NCI-H748 (cell line): ENCODE results near the gene CDH5.
A peak's percentile ranks its signal among the peaks of the same experiment; 100 is the strongest.

ENCODE experiments used
- DNase-seq: peaks from one replicate; lab custom pipeline; 2025; ENCODE audit not compliant: unreplicated experiment; lab: John Stamatoyannopoulos, UW

Gene CDH5

DNA sequence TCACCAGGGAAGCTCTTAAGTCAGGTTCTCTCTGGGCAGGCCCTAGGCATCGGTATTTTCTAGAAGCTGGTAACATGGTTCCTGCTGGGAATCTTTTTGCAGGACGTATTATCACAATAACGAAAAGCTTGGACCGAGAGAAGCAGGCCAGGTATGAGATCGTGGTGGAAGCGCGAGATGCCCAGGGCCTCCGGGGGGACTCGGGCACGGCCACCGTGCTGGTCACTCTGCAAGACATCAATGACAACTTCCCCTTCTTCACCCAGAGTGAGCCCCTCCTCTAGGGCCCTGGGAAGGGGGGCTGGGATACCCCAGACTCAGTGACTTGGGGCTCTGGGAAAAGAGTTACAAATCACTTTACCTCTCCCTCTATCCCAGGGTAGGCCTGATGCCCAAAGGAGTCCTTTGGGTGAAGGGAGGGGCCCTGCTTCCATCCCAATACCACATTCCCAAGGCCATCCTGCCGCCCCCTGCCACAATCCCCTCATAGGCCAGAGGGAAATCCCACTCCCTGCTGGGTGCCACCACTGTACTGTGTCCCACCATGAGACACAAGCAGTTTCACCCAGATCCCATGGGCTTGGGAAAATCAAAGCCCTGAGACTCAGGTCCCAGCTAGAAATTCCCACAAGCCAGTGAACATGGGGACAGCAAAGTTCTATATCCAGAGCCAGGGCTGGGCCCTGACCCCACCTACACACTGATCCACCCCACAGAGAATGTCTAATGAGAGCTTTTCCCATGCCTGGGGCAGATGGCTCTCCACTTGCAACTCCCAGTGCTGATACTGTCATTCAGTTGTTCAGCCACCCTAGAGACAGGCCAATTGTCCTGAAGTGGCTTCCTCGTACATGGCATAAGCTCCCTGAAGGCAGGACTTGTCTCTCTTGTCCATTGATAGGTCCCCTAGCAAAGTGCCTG is 23.0 kb downstream of the CDH5 start:
- DNase-seq = no peak

DNA sequence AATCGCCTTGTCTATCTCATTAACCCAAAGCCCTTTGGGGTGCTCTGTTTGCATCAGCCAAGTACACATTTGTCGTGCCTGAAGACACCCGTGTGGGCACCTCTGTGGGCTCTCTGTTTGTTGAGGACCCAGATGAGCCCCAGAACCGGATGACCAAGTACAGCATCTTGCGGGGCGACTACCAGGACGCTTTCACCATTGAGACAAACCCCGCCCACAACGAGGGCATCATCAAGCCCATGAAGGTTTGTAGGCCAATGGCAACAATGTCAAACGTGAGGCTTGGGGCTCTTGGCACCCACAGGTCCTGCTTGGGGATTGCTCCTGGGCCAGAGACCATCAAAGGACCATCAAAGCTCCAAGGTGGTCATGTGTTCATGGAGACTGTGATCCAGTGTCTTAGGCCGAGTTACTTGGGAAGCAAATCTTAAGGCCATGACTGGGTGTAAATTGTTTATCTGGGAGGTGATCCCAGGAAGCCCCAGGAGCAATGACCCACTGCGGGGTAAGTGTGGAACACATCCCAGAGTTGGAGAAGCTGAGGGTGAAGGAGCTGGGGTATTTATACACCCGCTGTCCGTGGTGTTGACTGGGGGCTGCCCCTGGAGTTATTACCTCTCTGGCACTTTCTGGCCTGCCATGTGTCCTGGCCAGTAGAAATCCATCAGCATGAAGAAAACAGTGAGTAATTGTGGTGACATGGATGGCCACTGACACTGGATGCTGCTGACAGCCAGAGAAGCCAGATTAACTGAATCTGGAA is 24.0 kb downstream of the CDH5 start:
- DNase-seq = no peak

DNA sequence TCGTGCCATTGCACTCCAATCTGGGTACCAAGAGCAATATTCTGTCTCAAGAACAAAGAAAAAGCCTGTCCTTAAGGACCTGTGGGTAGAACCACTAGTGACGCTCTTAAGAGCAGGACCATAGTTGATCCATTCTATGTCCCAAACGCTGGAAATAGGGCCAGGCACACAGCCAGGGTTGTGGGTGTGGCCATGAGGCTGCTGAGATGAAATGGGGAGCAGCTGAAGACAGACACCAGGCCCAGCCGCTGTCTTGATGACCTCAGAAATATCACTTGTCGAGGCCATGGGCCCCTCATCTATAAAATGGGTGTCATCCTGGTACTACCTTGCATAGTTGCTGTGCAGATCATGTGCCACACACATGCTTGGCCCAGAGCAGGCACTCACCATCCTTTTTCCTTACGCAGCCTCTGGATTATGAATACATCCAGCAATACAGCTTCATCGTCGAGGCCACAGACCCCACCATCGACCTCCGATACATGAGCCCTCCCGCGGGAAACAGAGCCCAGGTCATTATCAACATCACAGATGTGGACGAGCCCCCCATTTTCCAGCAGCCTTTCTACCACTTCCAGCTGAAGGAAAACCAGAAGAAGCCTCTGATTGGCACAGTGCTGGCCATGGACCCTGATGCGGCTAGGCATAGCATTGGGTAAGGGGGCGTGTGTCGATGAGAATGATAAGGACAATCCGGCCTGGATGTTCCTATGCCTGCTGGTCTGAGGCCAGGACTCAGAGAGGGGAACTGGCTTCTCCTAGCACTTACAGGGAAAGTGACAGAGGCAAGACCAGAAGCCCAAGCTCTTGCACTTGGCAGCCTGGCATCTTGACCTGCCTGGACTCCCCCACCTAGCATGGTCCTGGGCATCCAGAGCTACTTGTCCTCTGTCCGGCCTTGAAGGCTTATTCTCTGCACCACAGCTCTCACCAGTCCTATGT is 25.5 kb downstream of the CDH5 start:
- no peak for DNase-seq

DNA sequence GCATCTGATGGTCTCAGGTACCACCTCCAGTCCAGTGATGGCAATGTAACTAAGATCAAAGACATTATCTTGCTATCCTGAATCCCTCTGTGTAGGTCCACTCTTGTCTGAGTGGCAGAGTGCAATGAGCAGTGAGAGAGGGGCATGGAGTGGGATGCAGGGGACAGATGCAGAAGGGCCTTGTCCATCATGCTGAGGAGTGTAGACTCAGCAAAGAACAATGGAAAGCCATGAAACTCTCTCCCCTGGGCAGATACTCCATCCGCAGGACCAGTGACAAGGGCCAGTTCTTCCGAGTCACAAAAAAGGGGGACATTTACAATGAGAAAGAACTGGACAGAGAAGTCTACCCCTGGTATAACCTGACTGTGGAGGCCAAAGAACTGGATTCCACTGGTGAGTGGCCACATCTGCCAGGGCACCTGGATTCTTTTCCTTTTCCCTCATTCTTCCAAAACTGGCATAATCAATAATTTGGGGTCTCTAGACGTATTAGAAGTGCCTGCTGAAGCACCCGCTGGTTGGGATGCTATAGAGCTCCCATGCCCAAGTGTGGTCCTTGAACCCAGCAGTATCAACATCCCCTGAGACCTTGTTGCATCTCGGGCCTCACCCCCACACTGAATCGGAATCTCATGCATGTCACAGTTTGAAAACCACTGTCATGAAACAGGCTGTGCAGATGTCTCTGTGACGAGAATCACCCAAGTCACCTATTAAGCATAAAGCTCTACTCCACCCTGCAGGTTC is 29.5 kb downstream of the CDH5 start:
- DNase-seq = no peak

DNA sequence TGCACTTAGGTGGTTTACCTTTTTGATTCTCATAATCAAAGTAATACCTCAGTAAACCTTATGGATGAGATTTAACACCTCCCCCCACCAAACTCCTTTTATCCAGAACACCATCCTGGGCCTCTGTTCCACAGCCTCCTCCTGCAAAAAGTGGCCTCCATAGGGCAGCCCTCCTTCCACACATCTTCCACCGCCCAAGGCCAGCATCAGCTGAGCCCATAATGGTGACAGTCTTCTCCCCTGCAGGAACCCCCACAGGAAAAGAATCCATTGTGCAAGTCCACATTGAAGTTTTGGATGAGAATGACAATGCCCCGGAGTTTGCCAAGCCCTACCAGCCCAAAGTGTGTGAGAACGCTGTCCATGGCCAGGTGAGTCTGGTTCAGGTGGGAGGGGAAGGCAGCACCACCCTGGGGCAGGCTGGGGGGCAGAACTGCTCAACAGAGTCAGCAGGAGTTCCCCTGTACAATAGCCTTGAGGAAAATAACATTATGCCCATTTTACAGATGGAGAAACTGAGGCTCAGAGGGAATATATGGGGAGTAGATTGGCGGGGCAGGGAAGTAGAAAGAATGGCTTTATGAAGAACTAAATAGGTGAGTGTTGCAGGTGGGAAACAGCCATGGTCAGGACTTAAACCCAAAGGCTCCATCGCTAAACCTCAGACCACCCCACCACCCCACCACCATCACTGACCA is 31.4 kb downstream of the CDH5 start:
- no peak for DNase-seq

DNA sequence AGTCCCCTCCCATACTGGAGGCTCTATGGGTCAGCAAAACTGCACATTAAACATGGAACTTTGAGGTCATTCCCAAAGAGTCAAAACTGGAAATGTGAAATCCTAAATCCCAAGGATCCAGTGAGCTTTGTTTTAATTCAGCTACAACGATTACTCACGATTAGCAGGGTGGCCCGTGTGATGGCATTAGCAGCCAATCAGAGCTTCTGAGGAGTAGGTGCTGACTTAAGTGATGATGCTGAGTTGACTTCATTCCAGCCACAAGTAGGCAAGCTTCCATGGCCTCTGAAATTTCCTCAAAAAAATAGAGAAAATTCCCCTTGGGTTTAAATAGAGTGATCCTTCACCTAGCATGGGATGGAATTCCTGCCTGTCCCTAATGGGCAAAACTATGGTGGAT is 32.5 kb downstream of the CDH5 start:
- DNase-seq = no peak

DNA sequence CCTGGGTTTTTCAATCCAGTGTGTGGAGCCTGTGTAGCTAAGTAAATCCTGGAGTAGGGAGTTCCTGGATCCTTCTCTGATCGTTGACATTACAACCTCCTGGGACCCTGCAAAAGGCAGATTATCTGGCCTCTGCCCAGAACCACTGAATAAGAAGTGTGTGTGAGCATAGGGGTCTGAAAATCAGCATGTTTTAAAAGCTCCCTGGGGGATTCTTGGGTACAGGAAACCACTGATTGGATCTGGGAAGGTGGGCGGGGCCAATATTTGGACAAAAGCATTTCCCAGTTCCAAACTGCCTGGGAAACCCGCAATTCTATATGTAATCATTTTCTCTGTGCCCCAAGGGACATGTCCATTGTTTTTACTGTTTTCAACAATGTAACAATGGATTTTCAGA is 33.4 kb downstream of the CDH5 start:
- no peak for DNase-seq

DNA sequence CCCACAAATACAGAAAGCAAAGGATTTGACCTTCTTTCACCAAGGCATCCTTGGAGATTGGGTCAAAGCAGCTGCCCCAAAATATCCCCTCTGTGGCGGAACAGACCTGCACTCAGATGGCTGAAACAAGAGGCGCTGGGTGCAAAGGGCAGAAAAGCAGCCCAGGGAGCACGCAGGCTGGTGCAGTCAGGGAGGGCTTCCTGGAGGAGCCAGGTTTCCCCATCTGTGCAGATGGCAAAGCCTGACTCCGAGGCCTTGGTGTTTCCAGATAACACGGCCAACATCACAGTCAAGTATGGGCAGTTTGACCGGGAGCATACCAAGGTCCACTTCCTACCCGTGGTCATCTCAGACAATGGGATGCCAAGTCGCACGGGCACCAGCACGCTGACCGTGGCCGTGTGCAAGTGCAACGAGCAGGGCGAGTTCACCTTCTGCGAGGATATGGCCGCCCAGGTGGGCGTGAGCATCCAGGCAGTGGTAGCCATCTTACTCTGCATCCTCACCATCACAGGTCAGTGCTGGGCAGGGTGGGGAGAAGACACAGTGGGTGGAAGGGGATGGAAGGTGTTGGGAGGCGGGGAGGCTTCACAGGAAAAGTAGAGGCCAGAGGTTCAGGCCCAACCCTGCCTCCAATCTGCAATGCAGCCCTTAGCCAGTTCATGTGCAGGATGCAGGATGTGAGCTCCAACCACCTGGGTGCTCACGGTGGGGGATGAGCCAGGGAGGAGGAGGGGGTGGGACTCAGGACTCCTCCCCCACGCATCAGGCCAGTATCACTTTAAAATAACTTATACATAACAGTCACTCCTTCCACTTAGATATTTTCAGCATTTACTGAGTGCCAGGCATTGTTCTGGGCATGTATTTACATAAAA is 34.3 kb downstream of the CDH5 start:
- no peak for DNase-seq

DNA sequence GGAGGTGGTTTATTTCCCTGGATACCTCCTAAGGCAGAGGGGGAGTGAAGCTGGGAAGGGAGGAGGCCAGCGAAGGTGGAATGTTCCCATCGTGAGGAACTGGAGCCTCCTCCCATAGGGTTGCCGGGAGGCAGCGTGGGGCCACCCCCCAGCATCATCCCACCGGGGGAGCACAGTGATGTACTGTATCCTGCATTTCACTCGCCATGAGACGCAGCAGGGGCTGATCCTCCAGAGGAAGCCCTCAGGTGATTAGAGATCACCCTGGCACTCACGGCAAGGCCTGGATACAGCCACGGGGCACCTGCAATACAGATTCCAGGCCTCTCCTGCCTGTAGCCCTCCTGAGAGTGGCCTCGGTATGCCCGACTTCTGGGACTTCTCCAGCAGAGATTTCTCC is 35.1 kb downstream of the CDH5 start:
- no peak for DNase-seq

DNA sequence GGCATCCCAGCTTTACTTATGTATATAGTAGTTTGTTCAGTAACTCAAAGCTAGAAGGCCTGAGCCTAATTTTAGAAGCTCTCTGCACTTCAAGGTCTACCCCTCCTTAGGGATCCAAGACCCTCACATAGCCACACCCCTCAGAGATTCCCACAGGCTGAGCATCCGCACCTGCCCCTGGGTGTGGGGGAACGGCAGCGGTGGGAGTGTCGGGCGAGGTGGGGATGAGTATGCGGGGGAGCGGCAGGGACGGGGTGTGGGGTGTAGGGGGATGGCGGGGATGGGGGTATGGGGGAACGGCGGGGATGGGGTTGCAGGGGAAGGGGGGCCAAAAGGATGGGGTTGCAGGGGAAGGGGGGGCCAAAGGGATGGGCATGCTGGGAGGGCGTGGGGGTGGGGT is 35.7 kb downstream of the CDH5 start:
- DNase-seq = no peak

DNA sequence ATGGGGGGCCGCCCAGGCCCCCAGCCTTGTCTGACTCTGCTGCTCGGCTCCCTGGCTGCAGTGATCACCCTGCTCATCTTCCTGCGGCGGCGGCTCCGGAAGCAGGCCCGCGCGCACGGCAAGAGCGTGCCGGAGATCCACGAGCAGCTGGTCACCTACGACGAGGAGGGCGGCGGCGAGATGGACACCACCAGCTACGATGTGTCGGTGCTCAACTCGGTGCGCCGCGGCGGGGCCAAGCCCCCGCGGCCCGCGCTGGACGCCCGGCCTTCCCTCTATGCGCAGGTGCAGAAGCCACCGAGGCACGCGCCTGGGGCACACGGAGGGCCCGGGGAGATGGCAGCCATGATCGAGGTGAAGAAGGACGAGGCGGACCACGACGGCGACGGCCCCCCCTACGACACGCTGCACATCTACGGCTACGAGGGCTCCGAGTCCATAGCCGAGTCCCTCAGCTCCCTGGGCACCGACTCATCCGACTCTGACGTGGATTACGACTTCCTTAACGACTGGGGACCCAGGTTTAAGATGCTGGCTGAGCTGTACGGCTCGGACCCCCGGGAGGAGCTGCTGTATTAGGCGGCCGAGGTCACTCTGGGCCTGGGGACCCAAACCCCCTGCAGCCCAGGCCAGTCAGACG is 36.2 kb downstream of the CDH5 start:
- DNase-seq = no peak

DNA sequence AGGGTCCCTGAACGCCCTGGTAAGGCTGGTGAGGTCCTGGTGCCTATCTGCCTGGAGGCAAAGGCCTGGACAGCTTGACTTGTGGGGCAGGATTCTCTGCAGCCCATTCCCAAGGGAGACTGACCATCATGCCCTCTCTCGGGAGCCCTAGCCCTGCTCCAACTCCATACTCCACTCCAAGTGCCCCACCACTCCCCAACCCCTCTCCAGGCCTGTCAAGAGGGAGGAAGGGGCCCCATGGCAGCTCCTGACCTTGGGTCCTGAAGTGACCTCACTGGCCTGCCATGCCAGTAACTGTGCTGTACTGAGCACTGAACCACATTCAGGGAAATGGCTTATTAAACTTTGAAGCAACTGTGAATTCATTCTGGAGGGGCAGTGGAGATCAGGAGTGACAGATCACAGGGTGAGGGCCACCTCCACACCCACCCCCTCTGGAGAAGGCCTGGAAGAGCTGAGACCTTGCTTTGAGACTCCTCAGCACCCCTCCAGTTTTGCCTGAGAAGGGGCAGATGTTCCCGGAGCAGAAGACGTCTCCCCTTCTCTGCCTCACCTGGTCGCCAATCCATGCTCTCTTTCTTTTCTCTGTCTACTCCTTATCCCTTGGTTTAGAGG is 37.1 kb downstream of the CDH5 start:
- no peak for DNase-seq

DNA sequence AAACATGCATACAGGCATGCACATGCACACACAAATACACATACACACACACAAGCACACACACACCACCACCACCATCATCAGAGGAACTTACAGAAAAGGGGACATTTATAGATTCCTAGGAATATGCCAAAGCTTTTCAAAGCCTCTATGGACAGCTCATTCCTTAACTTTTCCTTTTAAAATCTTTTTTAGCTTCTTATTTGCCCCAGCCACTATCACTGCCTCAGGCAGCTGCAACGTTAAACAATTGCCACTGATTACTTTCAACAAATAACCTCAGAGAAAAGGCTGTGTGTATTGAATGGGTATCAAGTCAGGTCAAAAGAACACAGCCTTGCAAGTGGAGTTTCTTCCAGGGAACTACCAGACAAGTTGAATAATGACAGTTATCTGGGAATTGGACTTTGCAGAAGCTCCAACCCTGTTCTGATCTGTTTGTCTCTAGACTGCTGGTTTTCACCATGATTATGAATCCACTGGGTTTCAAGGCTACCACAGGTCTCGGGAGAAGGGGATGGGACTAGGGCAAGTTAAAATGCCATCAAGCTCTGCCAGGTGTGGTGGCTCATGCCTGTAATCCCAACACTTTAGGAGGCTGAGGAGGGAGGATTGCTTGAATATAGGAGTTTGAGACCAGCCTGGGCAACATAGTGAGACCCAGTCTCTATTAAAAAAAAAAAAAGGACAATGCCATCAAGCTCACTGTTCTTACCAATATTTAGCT is 38.7 kb downstream of the CDH5 start:
- DNase-seq = no peak

DNA sequence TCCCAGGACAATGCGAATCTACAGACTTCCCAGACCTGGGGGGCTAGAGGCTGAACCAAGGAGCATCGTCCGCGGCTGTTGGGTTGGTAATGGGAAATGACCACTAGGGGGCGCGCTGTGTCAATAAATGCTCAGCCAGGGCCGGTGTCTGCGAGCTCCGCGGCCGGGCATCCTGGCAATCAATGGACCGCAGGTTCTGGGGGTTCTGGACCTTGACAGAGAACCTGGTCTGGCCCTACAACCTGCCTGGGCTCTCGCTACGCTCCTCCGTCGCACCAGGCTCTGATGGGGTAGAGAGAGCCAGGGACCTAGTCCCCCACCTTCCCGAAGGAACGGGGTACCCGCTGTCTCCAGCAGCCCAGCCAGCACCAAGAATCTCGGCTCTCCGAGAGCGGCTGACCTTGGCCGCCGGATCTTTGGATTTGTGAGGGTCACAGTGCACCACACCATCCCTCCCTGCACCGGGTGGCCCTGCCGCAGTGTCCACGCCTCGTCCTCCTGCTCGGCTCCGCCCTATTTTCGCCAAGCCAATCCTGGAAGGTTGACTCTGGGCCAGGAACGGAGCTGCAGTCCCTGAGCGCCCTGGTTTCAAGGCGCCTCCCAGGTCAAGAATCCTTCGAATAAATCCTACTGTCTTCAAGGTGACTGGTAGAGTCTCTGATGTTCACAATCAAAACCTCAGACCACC is 40.2 kb downstream of the CDH5 start:
- peak; percentile 55 for DNase-seq

DNA sequence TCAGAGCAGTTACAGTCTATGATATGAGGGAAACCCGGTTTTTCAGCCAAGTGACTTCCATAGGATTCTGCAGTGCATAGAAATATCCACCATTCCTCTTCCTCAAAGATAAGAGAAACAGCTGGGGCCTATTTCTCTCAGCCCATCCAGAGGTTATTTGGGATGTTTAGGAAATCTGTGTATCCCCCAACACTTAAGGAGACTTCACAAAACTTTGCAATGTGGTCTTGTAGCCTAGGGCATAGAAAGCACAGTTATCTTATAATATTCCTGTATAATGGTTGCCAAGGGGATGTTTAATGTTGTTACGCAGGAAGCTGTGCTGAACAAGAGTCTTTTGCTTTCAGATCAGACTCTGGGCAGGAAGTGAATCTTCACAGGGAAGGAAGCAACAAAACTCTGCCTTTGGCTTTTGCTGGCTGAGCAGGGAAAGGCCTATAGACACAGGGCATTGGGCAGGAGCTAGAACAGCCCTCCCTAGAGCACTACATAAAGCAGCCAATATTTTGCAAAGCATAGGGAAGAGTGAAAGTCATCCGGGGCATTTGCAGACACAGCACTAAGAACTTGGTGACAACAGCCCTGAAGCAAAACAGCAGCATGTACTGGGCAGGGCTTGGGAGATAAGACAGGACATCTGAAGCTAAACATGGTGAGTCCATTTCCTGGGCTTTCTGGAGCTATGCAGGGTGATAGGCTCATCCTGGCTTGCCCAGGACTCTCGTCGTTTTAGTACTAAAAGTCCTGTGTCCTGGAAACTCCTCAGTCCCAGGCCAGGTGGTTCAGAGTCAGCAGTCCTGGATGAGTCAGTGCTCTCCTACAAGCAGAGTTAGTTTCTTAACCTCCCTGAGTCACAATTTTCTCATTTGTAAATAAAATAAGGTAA is 41.9 kb downstream of the CDH5 start:
- DNase-seq = peak; percentile 59

DNA sequence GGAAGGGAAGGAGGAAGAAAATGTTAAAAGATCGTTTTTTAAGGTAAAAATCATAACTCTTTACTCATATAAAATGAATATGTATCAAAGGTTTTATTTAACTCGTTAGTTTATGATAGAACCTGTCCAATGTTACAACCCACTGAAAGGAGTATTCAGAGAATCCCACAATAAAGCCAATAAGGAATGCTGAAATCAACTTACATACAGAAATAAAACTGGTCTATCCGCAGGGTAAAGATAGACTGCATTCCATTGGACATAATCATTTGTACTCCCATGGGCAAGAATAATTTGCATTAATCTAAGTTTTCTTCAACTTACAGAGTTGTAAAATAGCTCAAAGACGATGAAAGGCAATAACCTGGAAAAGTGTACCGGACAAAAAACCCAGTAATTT is 42.7 kb downstream of the CDH5 start:
- DNase-seq = no peak
